Activated T-cell treated with anti-CD3 and anti-CD28 coated beads, Interleukin-2, amount 50 U/mL, for 48 hours (primary cell): ENCODE measurements around the gene CEACAM21.

Experiments used
- DNase-seq, 2 experiments: peaks; one replicate each; pipeline ENCODE4 v3.0.0-alpha.2; 2020

The CEACAM21 gene

DNA sequence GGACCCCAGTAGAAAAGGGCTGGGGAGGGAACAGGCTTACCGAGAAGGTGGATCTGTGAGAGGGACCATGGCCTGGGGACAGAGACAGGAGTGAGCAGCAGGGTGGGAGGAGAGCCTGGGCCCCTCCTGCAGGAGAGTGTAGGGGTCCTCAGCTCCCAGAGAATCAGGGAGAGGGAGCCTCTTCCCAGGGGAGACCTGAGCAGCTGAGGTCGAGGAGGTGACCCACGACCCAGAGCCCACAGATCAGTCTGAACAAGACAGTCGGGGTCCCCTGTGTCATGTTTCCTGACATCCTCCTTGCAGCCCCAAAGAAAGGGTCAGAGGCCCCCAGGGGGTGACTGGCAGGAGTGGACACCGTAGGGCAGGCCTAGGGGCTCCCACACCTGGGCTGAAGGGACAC, 44.2 kb downstream of the CEACAM21 start:
- DNase-seq: no peak

DNA sequence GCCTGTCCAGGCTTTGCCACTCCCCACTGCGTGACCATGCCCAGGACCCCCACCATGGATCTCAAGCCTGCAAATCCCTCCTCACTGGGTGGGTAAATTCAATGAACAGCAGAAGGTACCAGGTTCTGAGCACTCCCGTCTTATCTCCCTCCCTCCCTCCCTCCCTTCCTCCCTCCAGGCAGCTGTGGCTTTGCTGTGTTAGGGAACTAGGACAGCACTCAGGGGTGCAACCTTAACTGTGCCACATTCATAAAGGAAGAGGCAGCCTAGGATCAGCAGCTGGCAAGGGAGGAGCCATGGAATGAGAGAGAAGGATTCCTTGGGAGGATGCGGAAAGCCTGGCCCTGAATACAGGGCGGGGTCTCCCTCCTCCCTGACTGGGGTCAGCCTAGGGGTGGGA, 45.3 kb downstream of the CEACAM21 start:
- no peak for DNase-seq

DNA sequence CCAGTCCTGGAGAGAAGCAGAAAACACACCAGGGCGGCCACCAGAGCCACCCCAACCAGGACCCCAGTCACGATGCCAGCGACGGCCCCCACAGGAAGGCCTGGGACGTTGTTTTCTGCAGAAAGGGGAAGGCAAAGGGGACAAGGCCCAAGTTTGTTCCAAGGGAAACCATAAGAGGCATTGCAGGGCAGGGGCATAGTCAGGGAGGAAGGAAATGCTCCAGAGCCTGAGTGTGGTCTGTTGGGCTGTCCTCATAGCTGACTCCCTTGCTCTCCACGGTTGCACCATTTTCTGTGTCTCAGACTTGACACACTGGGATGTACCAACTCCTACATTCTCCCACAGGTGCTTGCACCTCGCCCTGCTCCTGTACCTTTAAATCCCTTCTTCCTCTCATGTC, 45.7 kb downstream of the CEACAM21 start:
- DNase-seq: no peak

DNA sequence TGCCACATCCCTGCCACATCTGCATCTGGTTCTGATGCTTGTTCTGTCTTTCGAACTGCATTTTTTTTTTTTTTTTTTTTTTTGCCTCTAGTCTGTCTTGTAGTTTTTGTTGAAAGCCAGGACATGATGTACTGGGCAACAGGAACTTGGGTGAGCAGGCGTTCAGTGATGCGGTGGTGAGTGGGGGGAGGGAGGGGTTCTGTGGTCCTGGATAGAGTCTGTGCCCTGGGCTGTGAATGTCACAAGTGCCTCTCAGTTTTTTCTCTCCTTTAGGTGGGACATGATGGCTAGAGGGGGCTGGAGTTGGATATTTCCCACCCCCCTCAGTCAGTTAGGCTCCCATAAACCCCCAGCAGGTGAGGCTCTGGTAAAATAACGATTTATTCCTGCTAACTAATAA, 47.4 kb downstream of the CEACAM21 start:
- DNase-seq: no peak

DNA sequence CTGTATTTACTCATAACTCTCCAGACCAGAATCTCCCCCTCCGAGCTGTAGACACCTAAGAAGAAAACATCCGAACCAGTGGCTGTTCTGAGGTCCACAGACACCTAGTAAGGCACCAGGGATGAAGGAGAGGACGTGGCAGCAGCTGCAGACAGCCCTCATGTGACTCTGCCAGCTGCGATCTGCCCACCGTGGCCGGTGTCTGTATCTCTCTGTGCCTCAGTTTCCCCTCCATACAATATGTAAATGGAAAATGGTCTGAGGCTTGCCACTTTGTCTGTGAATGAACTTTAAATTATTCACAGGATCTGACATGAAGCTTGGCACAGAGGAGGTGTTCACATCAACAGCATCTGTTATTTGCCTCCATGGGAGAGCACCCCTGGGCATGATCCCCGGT, 48.5 kb downstream of the CEACAM21 start:
- no peak for DNase-seq

DNA sequence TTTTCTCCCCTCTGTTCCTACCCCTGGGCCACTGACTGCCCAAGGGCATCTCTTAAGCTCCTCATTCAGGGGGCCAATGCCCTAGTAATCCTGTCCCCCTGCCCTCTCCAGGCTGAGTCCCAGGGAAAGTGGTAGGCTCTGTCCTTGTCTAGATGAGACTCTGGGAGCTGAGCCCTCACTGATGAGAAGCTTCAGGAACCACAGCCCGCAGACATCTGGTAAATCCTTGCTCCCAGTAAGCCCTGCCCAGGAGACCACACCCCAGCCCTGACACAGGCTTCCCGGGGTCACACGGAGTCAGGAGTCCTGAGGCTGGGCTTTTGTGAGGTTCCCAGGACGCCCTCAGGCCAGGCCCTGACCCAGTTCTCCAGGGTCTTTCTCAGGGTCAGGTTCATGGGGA, 49.0 kb downstream of the CEACAM21 start:
- DNase-seq: no peak

DNA sequence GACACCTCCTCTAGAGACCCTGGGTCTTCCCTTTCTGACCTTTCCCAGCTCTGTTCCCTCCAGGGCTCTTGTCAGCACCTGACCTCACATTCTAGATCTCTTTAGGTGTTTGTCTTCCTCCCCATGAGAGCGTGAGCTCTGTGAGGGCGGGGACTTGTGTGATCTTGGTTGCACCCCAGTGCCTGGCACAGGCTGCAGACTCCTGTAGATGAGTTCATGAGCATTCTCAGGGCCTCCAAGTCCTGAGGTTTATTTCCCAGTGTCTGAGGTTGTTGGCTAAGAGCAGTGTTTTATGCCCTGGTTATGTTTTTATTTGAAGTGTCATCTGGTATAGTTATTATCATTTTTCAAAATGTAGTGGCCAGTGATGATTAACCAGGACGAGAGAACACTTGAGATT, 50.3 kb downstream of the CEACAM21 start:
- DNase-seq: no peak

DNA sequence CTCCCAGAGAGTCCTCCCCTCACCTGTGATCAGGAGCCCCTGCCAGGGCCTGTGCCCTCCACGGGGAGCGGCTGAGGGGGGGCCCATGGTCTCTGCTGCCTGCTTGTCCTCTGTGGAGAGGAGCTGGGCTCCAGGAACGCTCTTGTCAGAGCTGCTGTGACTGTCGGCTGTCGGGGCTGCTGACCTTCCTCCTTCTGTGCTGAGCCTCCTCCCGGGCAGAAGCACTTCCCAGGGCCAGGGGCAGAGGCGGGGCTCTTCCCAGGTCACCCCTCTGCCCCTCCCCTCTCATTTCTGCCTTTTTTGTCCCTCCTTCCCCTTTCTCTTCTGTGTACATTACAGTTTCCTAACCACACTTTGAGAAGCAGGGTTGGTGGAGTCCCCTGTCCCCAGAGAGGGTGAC, 50.9 kb downstream of the CEACAM21 start, which contains the start of gene CEACAM4:
Gene CEACAM4 (minus strand): TSS at position 198 of the 400 bp plus-strand sequence. CDS start 111 bp downstream, at position 87.
- no peak for DNase-seq

DNA sequence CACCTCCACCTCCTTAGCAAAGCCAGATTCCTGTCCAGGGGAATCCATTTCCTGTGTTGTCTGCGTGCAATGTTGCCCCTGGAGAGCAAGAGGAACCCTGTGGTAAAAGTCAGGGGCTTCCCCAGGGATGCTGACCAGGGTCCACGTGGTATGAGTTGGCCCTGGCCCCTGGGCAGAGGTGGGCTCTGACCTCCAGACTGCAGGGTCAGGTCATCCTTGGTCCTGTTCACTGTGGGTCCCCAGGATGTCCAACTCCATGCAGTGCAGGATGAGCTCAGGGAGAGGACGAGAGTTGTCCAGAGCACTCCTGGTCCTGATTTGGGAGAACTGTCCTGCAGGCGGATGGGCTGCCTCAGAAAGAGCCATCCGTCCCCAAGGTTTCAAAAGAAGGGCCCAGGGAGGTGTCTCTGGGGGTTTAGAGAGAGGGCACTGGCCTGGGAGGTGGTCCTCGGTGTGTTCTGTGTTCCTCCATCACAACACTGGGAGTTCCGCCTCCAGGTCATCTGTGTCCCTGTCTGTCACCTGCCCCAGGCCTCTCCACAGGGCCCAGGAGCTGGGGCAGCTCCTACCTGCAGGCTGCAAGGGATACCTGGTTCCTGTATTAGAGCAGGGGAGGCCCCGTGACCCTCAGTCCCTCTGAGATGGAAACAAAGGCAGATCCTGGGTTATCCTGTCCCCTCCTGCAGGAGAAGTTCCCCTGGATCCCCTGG, 52.2 kb downstream of the CEACAM21 start:
- no peak for DNase-seq
